Body of pancreas (tissue), 4 donors: ENCODE results near the gene ADK.

Experiments
- CTCF ChIP-seq, 7 experiments: fragments of 450-650 bp in 4 of 7; fragments of 200-600 bp in 3 of 7; sonication (generic) in 3 of 7; IDR thresholded peaks; one replicate each; pipeline ENCODE4 v1.5.1; 2016 to 2019; ENCODE audit warnings: antibody characterized with exemption in 7 of 7
- POLR2A ChIP-seq, 3 donors: fragments of 450-650 bp; IDR thresholded peaks; one replicate each; pipeline ENCODE4 v1.6.1; 2016; ENCODE audit warnings: antibody characterized with exemption in 3 of 3, mild to moderate bottlenecking in 2 of 3

DNA sequence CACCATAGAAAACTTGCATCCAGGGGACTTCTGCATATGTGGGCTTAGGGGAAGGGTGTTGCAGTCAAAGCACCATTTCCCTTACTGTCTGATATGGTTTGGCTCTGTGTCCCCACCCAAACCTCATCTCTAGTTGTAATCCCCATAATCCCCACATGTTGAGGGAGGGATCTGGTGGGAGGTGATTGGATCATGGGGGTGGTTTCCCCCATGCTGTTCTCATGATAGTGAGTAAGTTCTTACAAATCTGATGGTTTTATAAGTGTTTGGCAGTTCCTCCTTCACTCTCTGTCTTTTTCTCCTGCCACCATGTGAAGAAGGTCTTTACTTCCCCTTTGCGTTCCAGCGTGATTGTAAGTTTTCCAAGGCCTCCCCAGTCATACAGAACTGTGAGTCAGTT, 177.4 kb downstream of the ADK start:
- no peak for TF ChIP-seq CTCF (IDR thresholded peaks at IDR 0.05)
- no peak for TF ChIP-seq POLR2A (IDR thresholded peaks at IDR 0.05)
